H1 (cell line): ENCODE measurements around the gene SPINT2. TPM values are rescaled to one million over a fixed set of nuclear protein-coding genes. Genes with fewer than 3 reads are reported as not detected.

Experiments
- CTCF ChIA-PET: fragments of 300-600 bp; sonication (Branson Sonifier 250); formaldehyde crosslinking; loops from one replicate; lab custom pipeline; 2021; ENCODE audit not compliant: partially characterized antibody; lab: Charles Lee
- POLR2A ChIA-PET: fragments of 300-600 bp; sonication (Branson Sonifier 250); formaldehyde crosslinking; loops from one replicate; lab custom pipeline; 2021; ENCODE audit warnings: inconsistent platforms; ENCODE audit not compliant: partially characterized antibody; lab: Charles Lee
- DNase-seq, 2 experiments: peaks; one replicate each; pipeline versions ENCODE4 v3.0.0 to v3.0.0-alpha.2; 2010 to 2022; ENCODE audit warnings: low spot score in 2 of 2, low read depth in 1 of 2, mixed read lengths in 1 of 2
- FAIRE-seq: peaks from 2 replicates; lab custom pipeline; 2011; peaks lifted over from hg19 to GRCh38; lab: Jason Lieb, UNC
- H2AFZ ChIP-seq: 2 replicates; pipeline ENCODE4 v1.8.1; 2012; ENCODE audit warnings: low read length, inconsistent platforms
- H2AK5ac ChIP-seq: 2 replicates; pipeline ENCODE4 v1.6.1; 2013; ENCODE audit warnings: low read depth, low read length
- H2BK120ac ChIP-seq: replicated peaks from 2 replicates; pipeline ENCODE3; 2013; ENCODE audit warnings: low read depth, low read length, inconsistent platforms
- H2BK12ac ChIP-seq: 2 replicates; pipeline ENCODE4 v1.6.1; 2013; ENCODE audit warnings: low read depth, low read length
- H2BK15ac ChIP-seq: 2 replicates; pipeline ENCODE4 v1.6.1; 2013; ENCODE audit warnings: low read length
- H2BK20ac ChIP-seq: 2 replicates; pipeline ENCODE4 v1.6.1; 2013; ENCODE audit warnings: low read length
- H2BK5ac ChIP-seq: 2 replicates; pipeline ENCODE4 v1.6.1; 2013; ENCODE audit warnings: low read depth, low read length
- H3K14ac ChIP-seq: 2 replicates; pipeline ENCODE4 v1.6.1; 2013; ENCODE audit warnings: inconsistent platforms; ENCODE audit not compliant: insufficient read length
- H3K18ac ChIP-seq: 2 replicates; pipeline ENCODE4 v1.6.1; 2013; ENCODE audit warnings: low read length; ENCODE audit errors: extremely low read depth
- H3K23ac ChIP-seq: 2 replicates; pipeline ENCODE4 v1.6.1; 2013; ENCODE audit warnings: inconsistent platforms; ENCODE audit not compliant: insufficient read length
- H3K23me2 ChIP-seq: 2 replicates; pipeline ENCODE4 v1.6.1; 2013; ENCODE audit warnings: low read depth, low read length
- H3K27ac ChIP-seq: 2 replicates; pipeline ENCODE4 v1.6.1; 2011; ENCODE audit warnings: low read depth, low read length, inconsistent platforms
- H3K27me3 ChIP-seq, 4 experiments: replicated peaks in 1 of 4; 1 replicate in 1 of 4; 2 replicates in 3 of 4; pipeline versions ENCODE4 v1.6.1 to v1.8.1; 2011 to 2013; ENCODE audit warnings: low read length in 3 of 4, mild to moderate bottlenecking in 3 of 4, inconsistent platforms in 2 of 4, mixed read lengths in 2 of 4, moderate library complexity in 1 of 4; ENCODE audit not compliant: control insufficient read depth in 3 of 4, insufficient read depth in 3 of 4; ENCODE audit errors: extremely low read depth in 1 of 4
- H3K36me3 ChIP-seq, 4 experiments: 2 replicates each; pipeline versions ENCODE4 v1.6.1 to v1.8.1; 2011 to 2013; ENCODE audit warnings: mild to moderate bottlenecking in 4 of 4, low read length in 3 of 4, moderate library complexity in 2 of 4, control low read depth in 1 of 4, inconsistent platforms in 1 of 4; ENCODE audit not compliant: insufficient read depth in 4 of 4, control insufficient read depth in 2 of 4
- H3K4ac ChIP-seq: replicated peaks from 2 replicates; pipeline ENCODE3; 2013; ENCODE audit warnings: low read length, low read depth, mixed read lengths, inconsistent platforms; ENCODE audit not compliant: insufficient read length
- H3K4me1 ChIP-seq, 4 experiments: replicated peaks in 1 of 4; 1 replicate in 1 of 4; 2 replicates in 3 of 4; pipeline versions ENCODE4 v1.6.1 to v1.8.1; 2011 to 2013; ENCODE audit warnings: low read length in 3 of 4, inconsistent platforms in 2 of 4, mixed read lengths in 1 of 4; ENCODE audit not compliant: insufficient read depth in 4 of 4, control insufficient read depth in 3 of 4
- H3K4me2 ChIP-seq, 2 experiments: 2 replicates each; pipeline versions ENCODE4 v1.6.1 to v1.8.1; 2011 to 2013; ENCODE audit warnings: low read depth in 2 of 2, low read length in 2 of 2, control low read depth in 1 of 2, inconsistent platforms in 1 of 2, mild to moderate bottlenecking in 1 of 2; ENCODE audit not compliant: insufficient read depth in 1 of 2
- H3K4me3 ChIP-seq, 4 experiments: fragments of 200-600, 300-600 bp in 1 of 4; sonication (generic), shearing (Covaris generic), sonication (Bioruptor Twin) in 1 of 4; 2 replicates each; pipeline versions ENCODE4 v1.5.1 to v1.8.1; 2011 to 2016; ENCODE audit warnings: low read length in 4 of 4, low read depth in 3 of 4, control low read depth in 2 of 4, inconsistent platforms in 2 of 4, mild to moderate bottlenecking in 2 of 4, mixed read lengths in 1 of 4, moderate library complexity in 1 of 4; ENCODE audit not compliant: insufficient read depth in 2 of 4; ENCODE audit errors: extremely low read depth in 1 of 4
- H3K56ac ChIP-seq: replicated peaks from 2 replicates; pipeline ENCODE3; 2013; ENCODE audit warnings: low read depth, mild to moderate bottlenecking, mixed read lengths, low read length, inconsistent platforms; ENCODE audit not compliant: insufficient read length
- H3K79me1 ChIP-seq: 2 replicates; pipeline ENCODE4 v1.6.1; 2013; ENCODE audit warnings: low read depth, low read length, control low read depth
- H3K79me2 ChIP-seq, 2 experiments: 2 replicates each; pipeline versions ENCODE4 v1.6.1 to v1.8.1; 2012 to 2013; ENCODE audit warnings: low read length in 2 of 2, mild to moderate bottlenecking in 2 of 2, inconsistent platforms in 1 of 2; ENCODE audit not compliant: insufficient read depth in 2 of 2, control insufficient read depth in 1 of 2
- H3K9ac ChIP-seq, 4 experiments: replicated peaks in 1 of 4; 1 replicate in 1 of 4; 2 replicates in 3 of 4; pipeline versions ENCODE4 v1.6.1 to v1.8.1; 2011 to 2013; ENCODE audit warnings: low read depth in 3 of 4, low read length in 3 of 4, control low read depth in 2 of 4, mild to moderate bottlenecking in 2 of 4, moderate library complexity in 2 of 4, inconsistent platforms in 1 of 4; ENCODE audit errors: extremely low read depth in 1 of 4
- H3K9me3 ChIP-seq, 2 experiments: 2 replicates each; pipeline versions ENCODE4 v1.6.1 to v1.8.1; 2012 to 2013; ENCODE audit warnings: mild to moderate bottlenecking in 2 of 2, moderate library complexity in 2 of 2, control low read depth in 1 of 2, inconsistent platforms in 1 of 2, low read depth in 1 of 2, low read length in 1 of 2, mixed read lengths in 1 of 2; ENCODE audit not compliant: insufficient read depth in 2 of 2
- H4K20me1 ChIP-seq, 2 experiments: replicated peaks in 1 of 2; 2 replicates each; pipeline versions ENCODE3 to v1.8.1; 2011 to 2013; ENCODE audit warnings: inconsistent platforms in 2 of 2, low read length in 2 of 2, mild to moderate bottlenecking in 1 of 2; ENCODE audit not compliant: insufficient read depth in 2 of 2, control insufficient read depth in 1 of 2
- H4K5ac ChIP-seq: 2 replicates; pipeline ENCODE4 v1.6.1; 2013; ENCODE audit warnings: low read length, low read depth, mixed read lengths, inconsistent platforms; ENCODE audit not compliant: insufficient read length
- H4K8ac ChIP-seq: 2 replicates; pipeline ENCODE4 v1.8.0; 2013; ENCODE audit warnings: mild to moderate bottlenecking, moderate library complexity, low read length, inconsistent platforms; ENCODE audit not compliant: insufficient read depth; ENCODE audit errors: extremely low read depth
- H4K91ac ChIP-seq: replicated peaks from 2 replicates; pipeline ENCODE3; 2013; ENCODE audit warnings: low read length, mixed read lengths, inconsistent platforms; ENCODE audit not compliant: insufficient read length
- GABPA ChIP-seq: IDR thresholded peaks from 2 replicates; pipeline ENCODE4 v1.6.1; 2011; ENCODE audit warnings: mild to moderate bottlenecking, low read length, moderate library complexity, borderline replicate concordance; ENCODE audit not compliant: insufficient read depth
- ZNF274 ChIP-seq: IDR thresholded peaks from 2 replicates; pipeline ENCODE4 v1.7.0; 2012; ENCODE audit warnings: low read length, borderline replicate concordance; ENCODE audit errors: extremely low read depth
- WGBS, 2 experiments: shearing (Covaris generic) in 1 of 2; methylation state at CpG; one replicate each; pipeline versions ENCODE4 v1.1.6 to v1.1.7; 2013 to 2015; ENCODE audit warnings: low lambda C conversion rate in 2 of 2, mixed read lengths in 2 of 2, inconsistent platforms in 1 of 2, low coverage in 1 of 2, missing lambda C conversion rate in 1 of 2; ENCODE audit not compliant: insufficient replicate concordance in 2 of 2, insufficient coverage in 1 of 2, insufficient read length in 1 of 2; ENCODE audit errors: extremely low coverage in 1 of 2, missing lambda C conversion rate in 1 of 2; 5-methylcytosine and 5-hydroxymethylcytosine counted together
- polyA plus RNA-seq, 7 experiments: library from polyadenylated mRNA; depleted of rRNA in 3 of 7; stranded (reverse) in 5 of 7; unstranded in 2 of 7; fragments of >200 nt in 5 of 7; fragments of 200-250 nt in 2 of 7; gene quantifications; 1 replicate in 5 of 7; 2 replicates in 1 of 7; 4 replicates in 1 of 7; pipeline versions ENCODE4 v1.2.1 to v1.2.3, GENCODE V29; 2011 to 2013; ENCODE audit warnings: missing spikeins in 2 of 7, mixed read lengths in 2 of 7
- total RNA-seq: library from RNA; stranded (reverse); fragmentation: NEBNext Ultra II Directional; extraction: Animal tissue kit (Norgen Biotek cat#: 25700); gene quantifications from 2 replicates; pipeline ENCODE4 v1.2.1, GENCODE V29; 2021

Gene SPINT2
- total and polyA plus RNA-seq, 2 of the 8 experiments (the other 6 are each of a cell fraction or from before 2014, with no cell fraction given) = 294 to 296 TPM

DNA sequence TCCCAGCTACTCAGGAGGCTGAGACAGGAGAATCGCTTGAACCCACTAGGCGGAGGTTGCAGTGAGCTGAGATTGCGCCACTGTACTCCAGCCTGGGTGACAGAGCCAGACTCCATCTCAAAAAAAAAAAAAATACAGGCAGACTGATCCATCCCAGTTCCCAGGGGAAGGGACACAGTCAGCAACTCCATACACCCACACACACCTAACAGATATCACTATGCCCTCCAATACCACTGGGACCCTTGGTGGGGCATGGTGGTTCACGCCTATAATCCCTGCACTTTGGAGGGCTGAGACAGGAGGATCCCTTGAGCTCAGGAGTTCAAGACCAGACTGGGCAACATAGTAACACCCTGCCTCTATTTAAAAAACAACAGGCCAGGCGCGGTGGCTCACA, 43.0 kb upstream of the SPINT2 start:
- H3K9me3 ChIP-seq = no peaks in the 10 kb centered on the region
- no peak overlapping the region for H2BK20ac ChIP-seq
- H3K27ac ChIP-seq = no peak overlapping the region
- no peak overlapping the region for H3K56ac ChIP-seq
- H3K4me3 ChIP-seq = no peak overlapping the region
- no peaks in the 10 kb centered on the region for H3K27me3 ChIP-seq
- no peak overlapping the region for H4K91ac ChIP-seq
- H3K79me2 ChIP-seq = peaks cover 0 to 7% of the 10 kb centered on the region in 2 experiments; a peak in 2 of 4 replicates
- peaks cover 0 to 6% (median 2%) of the 10 kb centered on the region in 4 experiments; a peak in 6 of 7 replicates for H3K4me1 ChIP-seq
- H2AFZ ChIP-seq = no peak overlapping the region
- no peak overlapping the region for H3K4ac ChIP-seq
- peaks cover 0 to 5% of the 10 kb centered on the region in 2 experiments for H4K20me1 ChIP-seq
- FAIRE-seq (no peak), DNase-seq (no peak)
- H3K23ac ChIP-seq = no peak overlapping the region
- ChIA-PET CTCF (interaction anchor here (0.9 to 4.0 kb wide), 4 partner anchors 22 to 87 kb away, joined by 3 to 18 read pairs (median 3); no protein-coding TSS in a partner anchor), POLR2A (interaction anchor here (0.6 kb wide), 1 partner anchor 11 kb away, joined by 3 read pairs; no protein-coding TSS in a partner anchor)
- H3K79me1 ChIP-seq = peaks cover 4% of the 10 kb centered on the region
- no peak overlapping the region for H3K14ac ChIP-seq
- no peak overlapping the region for H2AK5ac ChIP-seq
- no peak overlapping the region for H3K4me2 ChIP-seq
- no peak overlapping the region for H2BK5ac ChIP-seq
- 88% methylated on average over 4 of the region's 6 CpGs; no CpG with 5 or more reads in 1 of the 2 experiments for WGBS, 2 experiments
- H4K5ac ChIP-seq = no peak overlapping the region
- no peak overlapping the region for H2BK15ac ChIP-seq
- TF ChIP-seq ZNF274 = no peak
- TF ChIP-seq GABPA = no peak
- H2BK12ac ChIP-seq = no peak overlapping the region
- no peak overlapping the region for H4K8ac ChIP-seq
- H2BK120ac ChIP-seq = no peak overlapping the region
- no peak overlapping the region for H3K18ac ChIP-seq
- H3K36me3 ChIP-seq = no peaks in the 10 kb centered on the region; a peak in 3 of 8 replicates
- peaks cover 8% of the 10 kb centered on the region for H3K23me2 ChIP-seq
- no peak overlapping the region for H3K9ac ChIP-seq
